HG03442 (cell line): ENCODE measurements around the gene KANK4.

Experiments
- ATAC-seq: cut with Tn5 transposase; IDR thresholded peaks from one replicate; pipeline ENCODE4 v1.9.1; 2021; ENCODE audit warnings: mild to moderate bottlenecking, moderate library complexity; ENCODE audit not compliant: unreplicated experiment

KANK4 gene

GRCh38 chr1:62213075-62213914, 105.9 kb downstream of the KANK4 start:
- ATAC-seq = no peak

GRCh38 chr1:62212411-62212810, 106.8 kb downstream of the KANK4 start:
- no peak for ATAC-seq

DNA sequence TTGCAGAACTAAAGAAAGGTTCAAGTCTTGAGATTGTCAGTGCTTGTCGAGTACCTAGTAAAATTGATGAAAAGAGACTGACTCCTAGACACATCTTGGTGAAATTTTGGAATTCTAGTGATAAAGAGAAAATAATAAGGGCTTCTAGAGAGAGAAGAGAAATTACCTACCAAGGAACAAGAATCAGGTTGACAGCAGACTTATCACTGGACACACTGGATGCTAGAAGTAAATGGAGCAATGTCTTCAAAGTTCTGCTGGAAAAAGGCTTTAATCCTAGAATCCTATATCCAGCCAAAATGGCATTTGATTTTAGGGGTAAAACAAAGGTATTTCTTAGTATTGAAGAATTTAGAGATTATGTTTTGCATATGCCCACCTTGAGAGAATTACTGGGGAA, 108.3 kb downstream of the KANK4 start:
- no peak for ATAC-seq

GRCh38 chr1:62209931-62210595, 109.2 kb downstream of the KANK4 start:
- ATAC-seq = no peak

DNA sequence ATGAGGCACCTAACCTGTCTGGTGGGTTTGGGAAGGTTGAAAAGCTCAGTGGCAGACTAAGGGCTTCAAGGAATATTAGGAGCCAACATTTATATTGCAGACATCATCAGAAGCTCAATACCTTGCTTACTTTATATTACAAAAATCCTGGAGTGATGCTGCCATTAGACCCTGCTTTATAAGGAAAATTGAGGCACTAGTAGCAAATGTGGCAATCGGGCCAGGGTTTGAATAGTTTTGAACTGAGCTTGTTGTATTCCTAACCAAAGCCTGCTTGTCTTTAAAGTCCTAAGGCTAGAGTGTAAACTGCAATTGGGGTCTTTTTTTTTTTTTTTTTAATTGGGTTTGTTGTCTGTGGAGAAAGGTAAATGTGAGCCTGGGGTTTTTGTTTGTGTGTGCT, 110.3 kb downstream of the KANK4 start:
- ATAC-seq = no peak

GRCh38 chr1:62208087-62208486, 111.1 kb downstream of the KANK4 start:
- no peak for ATAC-seq

GRCh38 chr1:62207187-62207586, 112.0 kb downstream of the KANK4 start:
- ATAC-seq = no peak

DNA sequence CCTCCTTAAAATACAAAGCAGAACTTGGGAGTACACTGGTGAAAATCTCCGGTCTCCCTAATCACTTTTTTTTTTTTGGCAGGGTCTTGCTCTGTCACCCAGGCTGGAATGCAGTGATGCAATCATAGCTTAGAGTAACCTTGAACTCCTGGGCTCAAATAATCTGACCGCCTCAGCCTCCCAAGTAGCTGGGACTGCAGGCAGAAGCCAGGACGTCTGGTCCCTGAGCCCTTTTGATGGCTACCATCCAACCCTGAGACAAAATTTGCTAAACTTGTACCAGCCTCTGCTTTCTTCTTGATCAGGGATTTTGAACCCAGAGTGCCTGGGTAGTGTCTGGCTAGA, 120.5 kb downstream of the KANK4 start:
- ATAC-seq = no peak

- ATAC-seq = no peak
Observed at GRCh38 chr1:62198069-62198780, 121.0 kb downstream of the KANK4 start.

DNA sequence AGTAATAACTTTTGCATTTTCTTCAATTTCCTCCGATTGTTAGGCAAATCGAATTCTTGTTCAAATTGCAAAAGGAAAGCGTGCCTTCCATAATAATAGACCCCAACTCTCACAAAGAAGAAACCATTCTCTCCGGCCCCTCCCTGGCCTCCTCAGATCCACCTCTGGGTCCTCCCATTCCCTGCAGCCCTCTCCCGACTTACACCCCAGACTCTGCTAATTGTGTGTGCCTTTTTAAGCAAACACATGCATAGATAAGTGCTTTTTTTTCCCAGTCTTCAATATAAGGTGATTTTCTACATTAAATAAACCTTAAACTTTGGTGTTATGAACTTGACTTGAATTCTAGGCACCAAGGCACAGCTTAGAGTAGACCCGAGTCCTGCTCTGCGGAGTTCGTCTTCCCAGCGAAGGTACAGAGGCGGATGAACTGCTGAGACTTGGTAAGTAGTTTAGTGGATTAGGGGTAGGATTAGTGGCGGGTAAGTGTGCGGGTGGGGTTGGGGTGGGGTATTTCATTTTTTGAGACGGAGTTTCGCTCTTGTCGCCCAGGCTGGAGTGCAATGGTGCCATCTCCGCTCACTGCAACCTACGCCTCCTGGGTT, 123.0 kb downstream of the KANK4 start:
- no peak for ATAC-seq

- ATAC-seq = no peak
Observed at GRCh38 chr1:62194651-62195544, 124.3 kb downstream of the KANK4 start, which contains the start of gene L1TD1. Gene L1TD1, plus strand, starts transcription at chr1:62194849. Its CDS starts 11,780 bp downstream, at chr1:62206629.

- ATAC-seq = no peak
Observed at GRCh38 chr1:62188111-62188510, 131.1 kb downstream of the KANK4 start.

DNA sequence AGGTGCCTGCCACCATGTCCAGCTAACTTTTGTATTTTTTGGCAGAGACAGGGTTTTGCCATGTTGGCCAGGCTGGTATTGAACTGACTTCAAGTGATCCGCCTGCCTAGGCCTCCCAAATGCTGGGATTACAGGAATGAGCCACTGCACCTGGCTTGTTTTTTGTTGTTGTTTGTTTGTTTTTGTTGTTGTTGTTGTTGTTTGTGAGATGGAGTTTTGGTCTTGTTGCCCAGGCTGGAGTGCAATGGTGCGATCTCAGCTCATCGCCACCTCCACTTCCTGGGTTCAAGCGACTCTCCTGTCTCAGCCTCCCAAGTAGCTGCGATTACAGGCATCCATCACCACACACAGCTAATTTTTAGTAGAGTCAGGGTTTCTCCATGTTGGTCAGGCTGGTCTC, 131.7 kb downstream of the KANK4 start:
- no peak for ATAC-seq
